HCT116 (cell line): ENCODE results near the gene GFPT2. TPM values are rescaled to one million over a fixed set of nuclear protein-coding genes. Genes with fewer than 3 reads are reported as not detected.

Experiments
- ATAC-seq: fragments of 200-7000 bp; cut with Tn5 transposase; 2 replicates; pipeline ENCODE4 v1.9.1; 2020; ENCODE audit warnings: mild to moderate bottlenecking, moderate library complexity
- BruUV-seq: library from RNA; stranded (reverse); fragments of 400-500 nt; replicated peaks from 2 replicates; lab custom pipeline; 2021; lab: Mats Ljungman, UMichigan
- CTCF ChIA-PET: fragments of 300-600 bp; sonication (Branson Sonifier 250); formaldehyde crosslinking; loops from one replicate; lab custom pipeline; 2021; ENCODE audit warnings: antibody characterized with exemption; lab: Charles Lee
- POLR2A ChIA-PET: fragments of 300-600, 350-600 bp; sonication (Branson Sonifier 250); formaldehyde crosslinking; loops from one replicate; lab custom pipeline; 2021; ENCODE audit warnings: antibody characterized with exemption; lab: Charles Lee
- RAD21 ChIA-PET, 2 experiments: fragments of 300-600 bp; sonication (Branson Sonifier 250); formaldehyde crosslinking; loops; one replicate each; lab custom pipeline; 2023; ENCODE audit warnings: low total read pairs in 2 of 2; ENCODE audit not compliant: uncharacterized antibody in 2 of 2, unreplicated experiment in 2 of 2, low non-redundant PET in 1 of 2; lab: Charles Lee
- DNase-seq: peaks from one replicate; pipeline ENCODE4 v3.0.0-alpha.2; 2010; ENCODE audit warnings: low read depth, low spot score
- H2AFZ ChIP-seq: fragments of 200-600 bp; shearing (Covaris generic), sonication (generic); 2 replicates; pipeline ENCODE4 v1.6.1; 2017; ENCODE audit warnings: low read depth, mixed run types, mixed read lengths, antibody characterized with exemption, low read length; ENCODE audit not compliant: poor library complexity, severe bottlenecking
- H3K27ac ChIP-seq: 2 replicates; pipeline ENCODE4 v1.5.1; 2012; ENCODE audit warnings: low read depth, low read length
- H3K27me3 ChIP-seq: fragments of 200-600 bp; sonication (generic); 2 replicates; pipeline ENCODE4 v1.6.1; 2016; ENCODE audit warnings: mixed run types, low read length, mixed read lengths; ENCODE audit not compliant: insufficient read depth
- H3K36me3 ChIP-seq, 2 experiments: fragments of 200-500 bp in 1 of 2; fragments of 200-600 bp in 1 of 2; sonication (Bioruptor generic) in 1 of 2; sonication (generic) in 1 of 2; 2 replicates each; pipeline versions ENCODE4 v1.5.1 to v1.6.1; 2014 to 2016; ENCODE audit warnings: low read length in 2 of 2, inconsistent platforms in 1 of 2, mixed read lengths in 1 of 2, mixed run types in 1 of 2; ENCODE audit not compliant: insufficient read depth in 2 of 2, control insufficient read depth in 1 of 2
- H3K4me1 ChIP-seq, 2 experiments: fragments of 200-600 bp in 1 of 2; sonication (generic) in 1 of 2; 2 replicates each; pipeline versions ENCODE4 v1.5.1 to v1.6.1; 2012 to 2017; ENCODE audit warnings: low read length in 2 of 2, inconsistent platforms in 1 of 2, mild to moderate bottlenecking in 1 of 2, mixed read lengths in 1 of 2, mixed run types in 1 of 2, moderate library complexity in 1 of 2; ENCODE audit not compliant: insufficient read depth in 2 of 2, control insufficient read depth in 1 of 2
- H3K4me2 ChIP-seq: fragments of 200-600 bp; sonication (generic); 2 replicates; pipeline ENCODE4 v1.6.1; 2017; ENCODE audit warnings: mixed run types, low read length, mixed read lengths
- H3K4me3 ChIP-seq, 2 experiments: fragments of 200-600 bp in 1 of 2; sonication (generic) in 1 of 2; replicated peaks in 1 of 2; 2 replicates each; pipeline ENCODE4 v1.5.1; 2011 to 2016; ENCODE audit warnings: low read length in 2 of 2, control low read depth in 1 of 2, low read depth in 1 of 2, mild to moderate bottlenecking in 1 of 2, mixed read lengths in 1 of 2, mixed run types in 1 of 2
- H3K79me2 ChIP-seq: fragments of 200-600 bp; sonication (generic); 2 replicates; pipeline ENCODE4 v1.6.1; 2017; ENCODE audit warnings: mild to moderate bottlenecking, mixed run types, low read length, moderate library complexity, mixed read lengths; ENCODE audit not compliant: insufficient read depth
- H3K9ac ChIP-seq: fragments of 200-600 bp; sonication (generic); 2 replicates; pipeline ENCODE4 v1.6.1; 2016; ENCODE audit warnings: low read length, mixed read lengths
- H3K9me2 ChIP-seq: fragments of 200-600 bp; sonication (generic), shearing (Covaris generic); 2 replicates; pipeline ENCODE4 v1.6.1; 2017; ENCODE audit warnings: mixed run types, mild to moderate bottlenecking, moderate library complexity; ENCODE audit not compliant: insufficient read depth
- H3K9me3 ChIP-seq, 2 experiments: fragments of 200-500 bp in 1 of 2; fragments of 200-600 bp in 1 of 2; sonication (Bioruptor generic) in 1 of 2; sonication (generic) in 1 of 2; 2 replicates each; pipeline ENCODE4 v1.6.1; 2014 to 2017; ENCODE audit warnings: low read length in 2 of 2, mixed read lengths in 2 of 2, inconsistent platforms in 1 of 2, low read depth in 1 of 2, mild to moderate bottlenecking in 1 of 2, mixed run types in 1 of 2, moderate library complexity in 1 of 2; ENCODE audit not compliant: control insufficient read depth in 1 of 2, insufficient read depth in 1 of 2
- H4K20me1 ChIP-seq: fragments of 200-600 bp; sonication (generic), shearing (Covaris generic); 2 replicates; pipeline ENCODE4 v1.6.1; 2017; ENCODE audit warnings: mixed run types, mild to moderate bottlenecking, moderate library complexity; ENCODE audit not compliant: insufficient read depth
- ATF3 ChIP-seq: IDR thresholded peaks from 2 replicates; pipeline ENCODE4 v1.6.1; 2012
- CBX3 ChIP-seq: IDR thresholded peaks from 2 replicates; pipeline ENCODE4 v1.6.1; 2012; ENCODE audit warnings: low read depth
- CEBPB ChIP-seq: IDR thresholded peaks from 2 replicates; pipeline ENCODE4 v1.6.1; 2012; ENCODE audit warnings: low read depth
- EGR1 ChIP-seq: IDR thresholded peaks from 2 replicates; pipeline ENCODE4 v1.6.1; 2012; ENCODE audit warnings: low read depth
- ELF1 ChIP-seq: IDR thresholded peaks from 2 replicates; pipeline ENCODE4 v1.6.1; 2012; ENCODE audit warnings: low read depth, borderline replicate concordance
- EZH2 ChIP-seq: fragments of 200-600 bp; sonication (generic); IDR thresholded peaks from 2 replicates; pipeline ENCODE4 v1.6.1; 2017; ENCODE audit warnings: antibody characterized with exemption, mixed run types
- EZH2phosphoT487 ChIP-seq: fragments of 200-600 bp; IDR thresholded peaks from 2 replicates; pipeline ENCODE4 v1.6.1; 2018; ENCODE audit warnings: antibody characterized with exemption, borderline replicate concordance
- MAX ChIP-seq: IDR thresholded peaks from 2 replicates; pipeline ENCODE4 v1.6.1; 2012
- POLR2A ChIP-seq: IDR thresholded peaks from 2 replicates; pipeline ENCODE4 v1.7.0; 2011; ENCODE audit warnings: borderline replicate concordance; ENCODE audit not compliant: insufficient read depth, insufficient read length; ENCODE audit errors: extremely low read depth
- POLR2AphosphoS5 ChIP-seq: IDR thresholded peaks from 2 replicates; pipeline ENCODE4 v1.6.1; 2011; ENCODE audit warnings: mild to moderate bottlenecking, low read depth, low read length, moderate library complexity
- RAD21 ChIP-seq: IDR thresholded peaks from 2 replicates; pipeline ENCODE4 v1.6.1; 2012; ENCODE audit warnings: low read depth, mild to moderate bottlenecking
- SIN3A ChIP-seq: IDR thresholded peaks from 2 replicates; pipeline ENCODE4 v1.6.1; 2012; ENCODE audit warnings: low read depth
- SP1 ChIP-seq: IDR thresholded peaks from 2 replicates; pipeline ENCODE4 v1.6.1; 2012; ENCODE audit warnings: low read depth
- TCF7L2 ChIP-seq: IDR thresholded peaks from 2 replicates; pipeline ENCODE4 v1.7.0; 2011; ENCODE audit warnings: borderline replicate concordance, inconsistent platforms; ENCODE audit not compliant: insufficient read depth, insufficient read length; ENCODE audit errors: extremely low read depth
- YY1 ChIP-seq: IDR thresholded peaks from 2 replicates; pipeline ENCODE4 v1.6.1; 2011; ENCODE audit warnings: low read length, low read depth, moderate library complexity, mild to moderate bottlenecking; ENCODE audit not compliant: insufficient replicate concordance; ENCODE audit errors: extremely low read depth
- ZFX ChIP-seq: fragments of 450-650 bp; IDR thresholded peaks from 2 replicates; pipeline ENCODE4 v1.6.1; 2017
- ZNF274 ChIP-seq: fragments of 200-500 bp; sonication (Bioruptor generic); IDR thresholded peaks from 2 replicates; pipeline ENCODE4 v1.6.1; 2014; ENCODE audit warnings: mild to moderate bottlenecking, low read depth, low read length, inconsistent platforms
- intact Hi-C: fragments of 100-400 bp; cut with micrococcal nuclease; formaldehyde crosslinking; loops from 2 replicates; pipeline ENCODE4 v1.10.0; 2022
- total RNA-seq: library from RNA; stranded (reverse); gene quantifications from one replicate; pipeline ENCODE4 v1.2.1, GENCODE V29; 2021; ENCODE audit not compliant: unreplicated experiment
- TF ChIP-seq, protein P1 (sequence below): IDR thresholded peaks from 2 replicates; pipeline ENCODE4 v1.6.1; 2011; ENCODE audit warnings: mild to moderate bottlenecking, low read length, moderate library complexity; ENCODE audit not compliant: insufficient replicate concordance; ENCODE audit errors: extremely low read depth
- TF ChIP-seq, protein P2 (sequence below): IDR thresholded peaks from 2 replicates; pipeline ENCODE4 v1.6.1; 2012; ENCODE audit warnings: low read depth
- TF ChIP-seq, protein P3 (sequence below), 3 experiments: fragments of 200-600 bp in 1 of 3; sonication (generic) in 1 of 3; IDR thresholded peaks in 2 of 3; conservative IDR thresholded peaks in 1 of 3; 2 replicates each; pipeline ENCODE4 v1.5.1; 2012 to 2017; ENCODE audit warnings: low read depth in 2 of 3, low read length in 2 of 3, antibody characterized with exemption in 1 of 3, borderline replicate concordance in 1 of 3, control low read depth in 1 of 3, mild to moderate bottlenecking in 1 of 3, mixed read lengths in 1 of 3, mixed run types in 1 of 3, moderate library complexity in 1 of 3; ENCODE audit not compliant: insufficient read depth in 1 of 3

Gene GFPT2
- total RNA-seq, 1 experiment from 2014 or later, result 16.1 TPM

- Histone ChIP-seq H4K20me1 (no peaks in the 10 kb centered on the region), H3K4me1 (peaks cover 0 to 6% of the 10 kb centered on the region in 2 experiments; a peak in 1 of 4 replicates), H3K9me2 (no peaks in the 10 kb centered on the region), H3K36me3 (no peaks in the 10 kb centered on the region)
- CTCF ChIA-PET, result no interaction called here
- RAD21 ChIA-PET, result no interaction called here
- TF ChIP-seq RAD21 (no peak), YY1 (no peak), POLR2A (no peak), EZH2phosphoT487 (no peak), ZNF274 (no peak), TCF7L2 (no peak), CBX3 (no peak), ELF1 (no peak), SIN3A (no peak), MAX (no peak), CEBPB (no peak), SP1 (no peak), ATF3 (no peak), ZFX (no peak), EGR1 (no peak), EZH2 (no peak), POLR2AphosphoS5 (no peak)
- TF ChIP-seq, protein P1, sequence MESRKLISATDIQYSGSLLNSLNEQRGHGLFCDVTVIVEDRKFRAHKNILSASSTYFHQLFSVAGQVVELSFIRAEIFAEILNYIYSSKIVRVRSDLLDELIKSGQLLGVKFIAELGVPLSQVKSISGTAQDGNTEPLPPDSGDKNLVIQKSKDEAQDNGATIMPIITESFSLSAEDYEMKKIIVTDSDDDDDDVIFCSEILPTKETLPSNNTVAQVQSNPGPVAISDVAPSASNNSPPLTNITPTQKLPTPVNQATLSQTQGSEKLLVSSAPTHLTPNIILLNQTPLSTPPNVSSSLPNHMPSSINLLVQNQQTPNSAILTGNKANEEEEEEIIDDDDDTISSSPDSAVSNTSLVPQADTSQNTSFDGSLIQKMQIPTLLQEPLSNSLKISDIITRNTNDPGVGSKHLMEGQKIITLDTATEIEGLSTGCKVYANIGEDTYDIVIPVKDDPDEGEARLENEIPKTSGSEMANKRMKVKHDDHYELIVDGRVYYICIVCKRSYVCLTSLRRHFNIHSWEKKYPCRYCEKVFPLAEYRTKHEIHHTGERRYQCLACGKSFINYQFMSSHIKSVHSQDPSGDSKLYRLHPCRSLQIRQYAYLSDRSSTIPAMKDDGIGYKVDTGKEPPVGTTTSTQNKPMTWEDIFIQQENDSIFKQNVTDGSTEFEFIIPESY, result no peak
- TF ChIP-seq, protein P2, sequence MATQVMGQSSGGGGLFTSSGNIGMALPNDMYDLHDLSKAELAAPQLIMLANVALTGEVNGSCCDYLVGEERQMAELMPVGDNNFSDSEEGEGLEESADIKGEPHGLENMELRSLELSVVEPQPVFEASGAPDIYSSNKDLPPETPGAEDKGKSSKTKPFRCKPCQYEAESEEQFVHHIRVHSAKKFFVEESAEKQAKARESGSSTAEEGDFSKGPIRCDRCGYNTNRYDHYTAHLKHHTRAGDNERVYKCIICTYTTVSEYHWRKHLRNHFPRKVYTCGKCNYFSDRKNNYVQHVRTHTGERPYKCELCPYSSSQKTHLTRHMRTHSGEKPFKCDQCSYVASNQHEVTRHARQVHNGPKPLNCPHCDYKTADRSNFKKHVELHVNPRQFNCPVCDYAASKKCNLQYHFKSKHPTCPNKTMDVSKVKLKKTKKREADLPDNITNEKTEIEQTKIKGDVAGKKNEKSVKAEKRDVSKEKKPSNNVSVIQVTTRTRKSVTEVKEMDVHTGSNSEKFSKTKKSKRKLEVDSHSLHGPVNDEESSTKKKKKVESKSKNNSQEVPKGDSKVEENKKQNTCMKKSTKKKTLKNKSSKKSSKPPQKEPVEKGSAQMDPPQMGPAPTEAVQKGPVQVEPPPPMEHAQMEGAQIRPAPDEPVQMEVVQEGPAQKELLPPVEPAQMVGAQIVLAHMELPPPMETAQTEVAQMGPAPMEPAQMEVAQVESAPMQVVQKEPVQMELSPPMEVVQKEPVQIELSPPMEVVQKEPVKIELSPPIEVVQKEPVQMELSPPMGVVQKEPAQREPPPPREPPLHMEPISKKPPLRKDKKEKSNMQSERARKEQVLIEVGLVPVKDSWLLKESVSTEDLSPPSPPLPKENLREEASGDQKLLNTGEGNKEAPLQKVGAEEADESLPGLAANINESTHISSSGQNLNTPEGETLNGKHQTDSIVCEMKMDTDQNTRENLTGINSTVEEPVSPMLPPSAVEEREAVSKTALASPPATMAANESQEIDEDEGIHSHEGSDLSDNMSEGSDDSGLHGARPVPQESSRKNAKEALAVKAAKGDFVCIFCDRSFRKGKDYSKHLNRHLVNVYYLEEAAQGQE, result no peak
- TF ChIP-seq, protein P3, sequence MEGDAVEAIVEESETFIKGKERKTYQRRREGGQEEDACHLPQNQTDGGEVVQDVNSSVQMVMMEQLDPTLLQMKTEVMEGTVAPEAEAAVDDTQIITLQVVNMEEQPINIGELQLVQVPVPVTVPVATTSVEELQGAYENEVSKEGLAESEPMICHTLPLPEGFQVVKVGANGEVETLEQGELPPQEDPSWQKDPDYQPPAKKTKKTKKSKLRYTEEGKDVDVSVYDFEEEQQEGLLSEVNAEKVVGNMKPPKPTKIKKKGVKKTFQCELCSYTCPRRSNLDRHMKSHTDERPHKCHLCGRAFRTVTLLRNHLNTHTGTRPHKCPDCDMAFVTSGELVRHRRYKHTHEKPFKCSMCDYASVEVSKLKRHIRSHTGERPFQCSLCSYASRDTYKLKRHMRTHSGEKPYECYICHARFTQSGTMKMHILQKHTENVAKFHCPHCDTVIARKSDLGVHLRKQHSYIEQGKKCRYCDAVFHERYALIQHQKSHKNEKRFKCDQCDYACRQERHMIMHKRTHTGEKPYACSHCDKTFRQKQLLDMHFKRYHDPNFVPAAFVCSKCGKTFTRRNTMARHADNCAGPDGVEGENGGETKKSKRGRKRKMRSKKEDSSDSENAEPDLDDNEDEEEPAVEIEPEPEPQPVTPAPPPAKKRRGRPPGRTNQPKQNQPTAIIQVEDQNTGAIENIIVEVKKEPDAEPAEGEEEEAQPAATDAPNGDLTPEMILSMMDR (IDR thresholded peaks at IDR 0.05 in 2 of 3, conservative IDR thresholded peaks at IDR 0.05 in 1 of 3; ENCODE audit: borderline replicate concordance in 1 of 3, insufficient read depth in 1 of 3, low read depth in 2 of 3, low read length in 2 of 3), result no peak
- TF ChIP-seq, all 23 proteins: peak for 0
- intact Hi-C loops, result no loop called here
- POLR2A ChIA-PET, result no interaction called here
- ATAC-seq, result no peak
- BruUV-seq, result no TSS peak
- Histone ChIP-seq H3K9me3 (no peaks in the 10 kb centered on the region), H3K4me2 (no peak overlapping the region), H3K27me3 (no peaks in the 10 kb centered on the region), H3K79me2 (no peaks in the 10 kb centered on the region), H3K27ac (no peak overlapping the region), H2AFZ (no peak overlapping the region), H3K9ac (no peak overlapping the region), H3K4me3 (no peak overlapping the region)
- no peak for DNase-seq
Measured at GRCh38 chr5:180391276-180391675, 38.1 kb upstream of the GFPT2 start.
